ENCODE measurements around the gene CH25H. TPM values are rescaled to one million over a fixed set of nuclear protein-coding genes. Genes with fewer than 3 reads are reported as not detected.
"Not testable (repeated sequence)": the region's sequence is repeated elsewhere in the genome, so short reads cannot be mapped to it uniquely, and the experiment has no call there.

Gene CH25H
- total and polyA plus RNA-seq, 12 donors = 0.23 to 8.8 (median 0.52) TPM; not detected in 1

GRCh38 chr10:89252225-89252585 lies 45.1 kb upstream of the CH25H start:
- WGBS, 2 donors = 90 to 92% methylated on average over 2 of the region's 2 CpGs
- Histone ChIP-seq H3K4me3 (peak overlapping the region in 9 of 10 donors; percentile 79 to 99 (median 83)), H3K36me3 (no peaks in the 10 kb centered on the region), H3K9me3 (peaks cover 0 to 13% (median 0%) of the 10 kb centered on the region in 11 donors), H3K27ac (peak overlapping the region in 6 of 10 donors; percentile 72 to 89 (median 86)), H3K27me3 (no peaks in the 10 kb centered on the region), H3K4me1 (peaks cover 0 to 37% (median 8%) of the 10 kb centered on the region in 9 donors)
- DNase-seq (no peak), ATAC-seq (no peak)
- intact Hi-C loops (cut with DNase I) = loop anchor here in 1 of 10 donors (10.0 kb wide), 1 partner anchor 313 kb away; no protein-coding TSS in a partner anchor
- TF ChIP-seq CTCF (IDR thresholded peaks at IDR 0.05) = no peak

- H3K36me3 ChIP-seq = peaks cover 0 to 5% (median 0%) of the 10 kb centered on the region in 9 donors
- peak; percentile 95 to 96 for DNase-seq
- no peak for TF ChIP-seq CTCF (IDR thresholded peaks at IDR 0.05)
- intact Hi-C loops (cut with DNase I) = loop anchor here in 1 of 10 donors (10.0 kb wide), 1 partner anchor 313 kb away; no protein-coding TSS in a partner anchor
- peaks cover 0 to 13% (median 0%) of the 10 kb centered on the region in 11 donors for H3K9me3 ChIP-seq
- no peaks in the 10 kb centered on the region for H3K27me3 ChIP-seq
- peaks cover 0 to 37% (median 8%) of the 10 kb centered on the region in 9 donors for H3K4me1 ChIP-seq
- peak; percentile 99 to 100 (median 99) for ATAC-seq
- 1% methylated on average over 53 of the region's 53 CpGs for WGBS, 2 donors
- peak within 1 kb of the TSS; percentile 79 to 99 (median 82) for H3K4me3 ChIP-seq
- peak within 1 kb of the TSS; percentile 44 to 89 (median 82) for H3K27ac ChIP-seq
Observed at GRCh38 chr10:89251409-89252224, 44.5 kb upstream of the CH25H start, which contains the start of gene LIPA. Gene LIPA (minus strand): TSS chr10:89251775. CDS start chr10:89247648, 4,127 bp downstream.

GRCh38 chr10:89250865-89251408 lies 43.8 kb upstream of the CH25H start:
- H3K9me3 ChIP-seq = peaks cover 0 to 13% (median 0%) of the 10 kb centered on the region in 11 donors
- peak overlapping the region in 9 of 10 donors; percentile 72 to 89 (median 83) for H3K27ac ChIP-seq
- H3K36me3 ChIP-seq = peaks cover 0 to 9% (median 0%) of the 10 kb centered on the region in 9 donors
- no peak for TF ChIP-seq CTCF (IDR thresholded peaks at IDR 0.05)
- H3K4me1 ChIP-seq = peaks cover 0 to 37% (median 8%) of the 10 kb centered on the region in 9 donors
- intact Hi-C loops (cut with DNase I) = loop anchor here in 1 of 10 donors (10.0 kb wide), 1 partner anchor 314 kb away; no protein-coding TSS in a partner anchor
- no peaks in the 10 kb centered on the region for H3K27me3 ChIP-seq
- 31 to 34% methylated on average over 13 of the region's 13 CpGs for WGBS, 2 donors
- H3K4me3 ChIP-seq = peak overlapping the region; percentile 79 to 99 (median 82)
- DNase-seq = no peak
- ATAC-seq = no peak

- WGBS, 2 donors = 72 to 78% methylated on average over 3 of the region's 3 CpGs
- intact Hi-C loops (cut with DNase I) = no loop called here
- Histone ChIP-seq H3K4me3 (peak overlapping the region in 1 of 10 donors; percentile 5), H3K9me3 (peaks cover 0 to 8% (median 0%) of the 10 kb centered on the region in 11 donors), H3K27ac (no peak overlapping the region), H3K4me1 (peaks cover 0 to 35% (median 8%) of the 10 kb centered on the region in 9 donors), H3K36me3 (peaks cover 0 to 23% (median 0%) of the 10 kb centered on the region in 9 donors), H3K27me3 (no peaks in the 10 kb centered on the region)
- ATAC-seq (no peak), DNase-seq (no peak)
- no peak for TF ChIP-seq CTCF (IDR thresholded peaks at IDR 0.05)
Observed at GRCh38 chr10:89248990-89249389, 41.9 kb upstream of the CH25H start.

GRCh38 chr10:89247623-89248022 lies 40.5 kb upstream of the CH25H start:
- H3K9me3 ChIP-seq; DNase-seq; H3K27me3 ChIP-seq; H3K4me3 ChIP-seq; intact Hi-C loops (cut with DNase I); H3K27ac ChIP-seq; ATAC-seq: not testable (repeated sequence)
- H3K36me3 ChIP-seq = peaks cover 0 to 25% (median 0%) of the 10 kb centered on the region in 9 donors
- WGBS, 2 donors = 100% methylated on average over 2 of the region's 2 CpGs
- peaks cover 0 to 47% (median 14%) of the 10 kb centered on the region in 9 donors for H3K4me1 ChIP-seq

Data from heart right ventricle (tissue), 16 donors.